HG02763 (cell line): ENCODE measurements around the gene VGLL1.

Experiments
- ATAC-seq: cut with Tn5 transposase; IDR thresholded peaks from one replicate; pipeline ENCODE4 v1.9.1; 2021; ENCODE audit warnings: mild to moderate bottlenecking, moderate library complexity; ENCODE audit not compliant: unreplicated experiment

VGLL1 gene, protein sequence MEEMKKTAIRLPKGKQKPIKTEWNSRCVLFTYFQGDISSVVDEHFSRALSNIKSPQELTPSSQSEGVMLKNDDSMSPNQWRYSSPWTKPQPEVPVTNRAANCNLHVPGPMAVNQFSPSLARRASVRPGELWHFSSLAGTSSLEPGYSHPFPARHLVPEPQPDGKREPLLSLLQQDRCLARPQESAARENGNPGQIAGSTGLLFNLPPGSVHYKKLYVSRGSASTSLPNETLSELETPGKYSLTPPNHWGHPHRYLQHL

DNA sequence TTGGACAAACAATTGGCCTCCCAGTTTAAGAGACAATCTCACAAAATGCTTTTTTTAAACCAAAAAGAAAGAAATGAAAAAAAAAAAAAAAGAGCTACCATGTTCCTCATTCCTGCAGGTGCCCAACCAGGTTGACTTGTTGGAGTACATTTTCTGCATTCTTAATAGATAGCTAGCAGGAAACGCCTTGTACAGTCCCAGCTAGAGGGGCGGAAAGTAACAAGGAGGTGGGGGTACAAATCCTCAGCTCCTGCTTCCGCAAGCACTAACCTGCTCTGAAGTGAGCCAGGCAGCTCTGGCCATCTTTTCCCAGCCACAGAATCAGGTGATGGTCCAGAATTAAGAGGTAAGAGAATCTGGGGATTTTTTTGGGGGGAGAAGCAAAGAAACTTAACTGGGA lies at the start of gene VGLL1:
Gene VGLL1, plus strand, starts transcription at position 265 of the 400 bp plus-strand sequence. CDS start 3,806 bp downstream, outside the sequence.
- ATAC-seq: no peak

DNA sequence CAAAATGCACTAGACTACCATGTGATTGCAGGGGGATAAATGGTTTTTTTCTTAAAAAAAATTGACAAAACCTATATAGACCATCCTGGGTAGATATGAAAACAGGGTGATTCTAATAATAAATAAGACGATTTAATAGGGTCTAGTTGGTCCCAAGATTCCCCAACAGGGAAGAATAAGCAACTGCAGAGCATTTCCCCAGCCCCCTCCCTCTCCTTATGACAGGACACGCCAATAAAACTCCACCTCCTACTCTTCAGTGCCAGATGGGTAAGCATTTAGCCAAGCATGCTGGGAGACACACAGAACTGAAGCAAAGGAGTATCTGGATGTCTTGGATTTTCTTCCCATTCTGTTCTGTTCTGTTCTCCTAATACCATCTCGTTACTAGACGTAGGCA lies 44.4 kb upstream of the VGLL1 start, which contains the start of gene BRS3:
Gene BRS3, plus strand, starts transcription at position 301 of the 400 bp plus-strand sequence. CDS start 168 bp downstream, outside the sequence.
- ATAC-seq: no peak

DNA sequence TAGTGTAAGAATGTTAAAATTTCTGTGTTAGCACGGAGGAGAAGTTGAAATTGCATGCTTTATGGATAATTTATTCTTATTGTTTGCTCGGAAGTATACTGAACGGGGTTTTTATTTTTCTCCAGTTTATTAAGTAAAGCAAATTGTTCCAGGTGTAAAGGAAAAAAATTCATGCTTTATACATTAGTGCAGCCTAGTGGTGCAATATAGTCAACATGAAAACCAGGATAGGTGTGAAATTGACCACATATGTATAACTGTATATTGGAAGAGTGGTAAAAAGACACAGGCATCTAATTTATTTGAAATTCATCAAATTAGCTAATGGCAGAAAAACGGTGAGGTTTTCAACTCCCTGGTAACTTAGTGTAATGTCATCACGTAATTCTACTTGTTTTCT lies 43.3 kb upstream of the VGLL1 start:
- ATAC-seq: no peak

DNA sequence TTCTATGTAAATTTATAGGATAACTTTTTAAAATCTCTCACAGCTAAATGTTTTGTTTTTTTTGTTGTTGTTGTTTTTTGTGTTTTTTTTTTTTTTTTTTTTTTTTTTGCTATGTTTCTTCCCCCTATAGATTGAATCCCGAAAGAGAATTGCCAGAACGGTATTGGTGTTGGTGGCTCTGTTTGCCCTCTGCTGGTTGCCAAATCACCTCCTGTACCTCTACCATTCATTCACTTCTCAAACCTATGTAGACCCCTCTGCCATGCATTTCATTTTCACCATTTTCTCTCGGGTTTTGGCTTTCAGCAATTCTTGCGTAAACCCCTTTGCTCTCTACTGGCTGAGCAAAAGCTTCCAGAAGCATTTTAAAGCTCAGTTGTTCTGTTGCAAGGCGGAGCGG lies 40.2 kb upstream of the VGLL1 start:
- no peak for ATAC-seq

DNA sequence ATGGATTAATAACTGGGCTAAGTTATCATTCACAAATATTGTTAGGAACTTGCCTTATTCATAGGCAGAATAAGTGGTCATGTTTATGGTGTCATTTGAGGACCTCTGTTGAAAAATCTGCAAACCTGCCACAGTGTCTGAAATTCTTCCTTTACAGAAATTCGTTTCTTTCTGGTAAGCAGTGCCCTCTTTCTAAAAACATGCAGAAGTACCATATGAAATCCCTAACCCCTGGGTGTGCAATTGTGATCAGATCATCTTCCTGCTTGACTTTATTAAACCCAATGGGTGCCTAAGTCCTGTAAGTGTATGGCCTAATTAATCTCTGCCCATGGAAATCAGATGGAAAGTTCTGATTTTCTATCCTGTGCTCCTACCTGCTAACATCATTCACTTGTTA lies 39.0 kb upstream of the VGLL1 start:
- ATAC-seq: no peak

DNA sequence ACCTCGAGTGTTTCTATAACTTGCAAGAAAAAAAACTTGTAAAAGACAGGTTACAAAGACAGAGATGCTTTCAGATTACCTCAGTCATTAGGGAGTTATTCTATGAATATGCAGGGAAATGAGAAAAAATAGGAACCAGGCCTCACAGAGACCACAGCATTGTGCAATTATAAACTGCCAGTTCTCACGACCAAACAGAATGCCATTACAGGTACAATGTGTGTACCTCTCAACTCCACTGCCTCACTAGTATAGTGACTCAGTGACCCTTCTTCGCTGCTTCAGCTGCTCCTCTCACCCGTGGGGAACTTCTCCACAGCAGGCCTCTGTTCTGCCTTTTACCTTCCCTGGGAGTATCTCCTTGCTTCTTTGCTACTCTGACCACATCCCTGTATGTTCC lies 37.0 kb upstream of the VGLL1 start:
- no peak for ATAC-seq

DNA sequence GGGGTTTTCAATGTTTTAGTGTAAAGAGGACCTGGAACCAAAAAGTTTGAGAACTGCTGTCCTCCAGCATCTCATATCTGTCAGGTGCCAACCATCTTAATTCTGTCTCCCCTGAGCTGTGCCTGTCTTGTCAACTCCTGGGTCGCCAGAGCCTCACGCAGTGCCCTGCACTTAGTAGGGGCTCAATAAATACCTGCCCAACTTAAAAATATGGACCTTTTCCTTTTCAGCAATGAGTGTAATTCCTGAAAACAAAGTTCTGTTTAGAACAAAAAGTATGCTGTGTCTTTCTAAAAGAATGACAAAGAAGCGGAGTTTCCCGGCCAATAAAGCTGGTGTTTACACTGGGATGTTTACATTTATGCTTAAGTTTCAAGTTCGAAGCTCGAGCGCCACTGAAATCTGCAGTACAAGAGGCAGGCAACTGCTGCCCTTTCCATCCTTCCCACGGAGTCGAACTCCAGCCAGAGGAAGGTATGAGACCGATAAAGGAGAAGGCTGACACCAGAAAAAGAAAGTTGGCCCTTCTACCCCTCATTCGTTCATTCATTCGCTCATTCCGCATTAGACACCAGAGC lies 35.7 kb upstream of the VGLL1 start:
- ATAC-seq: no peak

DNA sequence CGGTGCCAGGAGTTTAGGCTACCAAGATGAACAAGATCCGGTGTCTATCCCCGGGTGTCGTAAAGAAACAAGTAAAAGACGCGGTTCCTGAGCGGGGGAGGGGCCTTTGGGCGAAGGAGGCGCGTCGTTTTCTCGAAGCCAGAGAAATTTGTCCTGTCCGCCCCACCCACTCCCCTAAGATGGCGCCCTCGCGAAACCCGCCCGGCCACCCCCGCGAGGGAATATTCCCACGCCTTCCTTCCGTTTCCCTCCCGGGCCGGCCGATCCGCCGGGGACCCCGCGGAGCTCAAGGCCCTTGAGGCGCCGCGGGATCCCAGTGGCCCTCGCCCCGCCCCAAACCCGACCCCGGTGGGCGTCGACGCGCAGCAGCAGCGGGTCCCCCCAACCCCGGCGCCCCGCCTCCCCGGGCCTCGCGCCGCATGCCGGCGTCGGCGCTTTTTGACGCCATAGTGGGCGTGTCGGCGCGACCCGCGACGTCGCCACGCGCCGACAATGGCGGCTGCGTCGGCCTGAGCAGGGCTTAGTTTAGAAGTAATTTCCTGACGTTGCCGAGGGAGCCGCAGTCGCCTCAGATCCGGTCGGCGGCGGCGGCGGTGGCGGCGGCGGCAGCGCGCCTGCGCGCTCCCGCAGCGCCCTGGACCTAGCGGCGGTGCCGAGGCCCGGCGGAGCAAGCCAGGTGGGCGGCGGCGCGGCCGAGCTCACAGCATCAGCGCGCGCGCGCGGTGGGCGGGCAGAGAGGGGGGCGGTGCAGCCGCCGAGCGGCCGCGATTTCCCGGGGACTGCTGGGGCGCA lies 35.1 kb upstream of the VGLL1 start:
- ATAC-seq: peak; percentile 74

DNA sequence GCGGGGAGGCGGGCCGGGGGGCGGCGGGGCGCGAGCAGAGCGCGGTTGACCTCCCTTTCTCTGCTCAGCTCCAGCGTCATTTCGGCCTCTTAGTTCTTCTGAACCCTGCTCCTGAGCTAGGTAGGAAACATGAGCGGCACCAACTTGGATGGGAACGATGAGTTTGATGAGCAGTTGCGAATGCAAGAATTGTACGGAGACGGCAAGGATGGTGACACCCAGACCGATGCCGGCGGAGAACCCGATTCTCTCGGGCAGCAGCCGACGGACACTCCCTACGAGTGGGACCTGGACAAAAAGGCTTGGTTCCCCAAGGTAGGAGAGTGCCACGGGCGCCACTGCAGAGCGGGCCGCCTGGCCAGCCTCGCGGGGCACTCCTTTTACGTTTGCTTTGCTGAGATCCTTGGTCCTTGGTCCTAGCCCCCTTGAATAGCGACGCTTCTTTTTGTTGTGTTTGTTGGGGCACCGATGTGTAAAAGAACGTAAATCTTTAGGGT lies 34.4 kb upstream of the VGLL1 start, which contains the start of gene HTATSF1:
Gene HTATSF1, plus strand, starts transcription at position 37 of the 497 bp plus-strand sequence. Its CDS starts 93 bp downstream, at position 130.
- ATAC-seq: no peak

DNA sequence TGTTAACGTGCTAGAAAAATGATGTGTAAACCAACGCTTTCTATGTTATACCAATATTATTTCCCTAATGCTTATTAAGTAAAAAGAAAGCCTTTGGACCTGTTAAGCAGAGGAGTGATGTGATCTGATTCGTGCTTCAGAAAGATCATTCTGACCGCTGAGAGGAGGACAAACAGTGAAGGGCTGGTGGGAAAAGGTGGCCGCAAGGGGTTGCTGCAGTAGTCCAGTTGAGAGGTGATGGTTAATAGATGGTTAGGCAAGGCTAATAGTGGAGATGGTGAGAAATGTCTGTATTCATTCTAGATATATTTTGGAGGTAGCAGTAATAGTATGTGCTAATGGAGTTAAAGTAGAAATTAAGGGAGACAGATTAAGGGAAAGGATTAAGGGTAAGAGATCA lies 12.9 kb upstream of the VGLL1 start:
- no peak for ATAC-seq

DNA sequence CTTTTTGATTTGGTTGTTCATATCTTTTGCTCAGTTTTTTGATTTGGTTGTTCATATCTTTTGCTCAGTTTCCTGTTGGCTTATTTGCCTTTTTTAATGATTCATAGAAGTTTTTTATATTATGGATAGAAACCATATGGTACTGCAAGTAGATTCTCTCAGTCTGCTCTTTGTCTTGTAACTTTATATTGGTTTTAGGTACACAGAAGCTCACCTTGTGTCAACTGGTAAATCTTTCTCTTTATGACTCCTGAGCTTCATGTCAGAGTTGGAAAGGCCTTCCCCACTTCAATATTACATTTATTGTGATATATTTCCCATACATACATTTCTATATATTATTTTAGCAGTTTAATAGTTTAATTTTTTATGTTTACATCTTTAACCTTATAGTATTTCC lies 8.2 kb upstream of the VGLL1 start:
- ATAC-seq: no peak

DNA sequence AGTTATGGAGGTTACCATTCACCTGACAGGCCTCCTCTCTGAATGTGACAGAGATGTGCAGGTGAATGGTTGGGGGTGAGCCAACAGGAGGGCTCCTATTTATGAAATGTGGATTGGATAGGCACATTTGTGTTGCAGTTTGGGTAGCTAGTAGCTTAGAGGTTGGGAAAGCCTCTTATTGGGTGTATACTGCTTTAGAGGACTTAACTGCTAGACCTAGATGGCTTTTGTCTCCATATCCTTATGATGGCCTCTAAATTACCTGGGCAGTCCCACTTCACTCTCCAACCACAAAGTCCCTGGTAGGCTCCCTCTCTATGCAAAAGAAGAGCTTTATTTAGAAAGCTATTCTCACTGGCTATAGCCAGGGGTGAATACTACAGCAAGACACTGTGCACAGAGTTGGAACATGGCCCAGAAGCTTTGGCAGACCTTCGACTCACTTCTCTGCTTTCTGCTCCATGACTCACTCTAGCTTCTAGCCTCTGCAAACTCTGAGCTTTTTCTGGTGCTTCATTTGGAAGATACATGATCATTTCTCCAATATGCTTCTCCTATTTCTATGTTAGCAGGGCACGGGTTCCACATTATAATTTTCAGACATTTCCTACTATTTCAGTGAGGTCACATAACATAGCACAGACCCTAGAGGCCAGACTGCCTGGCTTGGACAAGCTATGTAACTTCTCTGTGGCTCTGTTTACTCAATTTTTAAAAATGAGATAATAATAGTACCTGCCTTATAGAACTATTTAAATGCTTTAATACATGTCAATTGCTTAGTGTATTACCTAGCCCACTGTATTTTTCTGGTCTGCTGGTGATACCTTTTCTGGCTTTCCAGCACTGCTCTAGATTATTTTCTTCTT lies 6.0 kb upstream of the VGLL1 start:
- ATAC-seq: no peak

DNA sequence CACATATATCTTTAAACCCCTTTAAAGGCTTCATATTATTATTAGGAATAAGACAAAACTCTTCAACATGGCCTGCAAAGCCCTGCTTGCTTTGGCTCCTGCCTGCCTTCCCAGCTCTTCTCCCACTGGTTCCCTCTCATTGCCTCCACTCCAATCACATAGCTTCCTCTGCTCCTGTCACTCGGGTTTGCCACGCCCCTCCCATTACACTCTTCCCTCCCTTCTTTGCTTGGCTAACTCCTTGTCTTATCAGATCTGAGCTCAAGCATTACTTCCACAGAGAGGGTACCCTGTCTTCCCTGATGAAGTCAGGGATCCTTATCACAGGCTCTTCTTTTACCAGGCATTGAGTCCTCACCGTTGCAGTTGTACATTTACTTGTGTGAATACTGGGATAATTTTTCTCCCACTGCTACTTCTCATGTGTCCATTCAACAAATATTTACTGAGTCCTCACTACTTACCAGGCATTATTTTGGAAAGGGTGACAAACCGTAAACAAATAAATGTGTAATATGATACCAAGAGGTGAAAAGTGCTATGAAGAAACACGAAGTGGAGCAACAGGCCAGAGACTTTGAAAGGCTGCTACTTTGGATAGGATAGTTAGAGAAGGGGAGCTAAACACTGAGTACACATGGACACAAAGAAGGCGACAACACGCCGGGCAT lies 3.2 kb upstream of the VGLL1 start:
- no peak for ATAC-seq

DNA sequence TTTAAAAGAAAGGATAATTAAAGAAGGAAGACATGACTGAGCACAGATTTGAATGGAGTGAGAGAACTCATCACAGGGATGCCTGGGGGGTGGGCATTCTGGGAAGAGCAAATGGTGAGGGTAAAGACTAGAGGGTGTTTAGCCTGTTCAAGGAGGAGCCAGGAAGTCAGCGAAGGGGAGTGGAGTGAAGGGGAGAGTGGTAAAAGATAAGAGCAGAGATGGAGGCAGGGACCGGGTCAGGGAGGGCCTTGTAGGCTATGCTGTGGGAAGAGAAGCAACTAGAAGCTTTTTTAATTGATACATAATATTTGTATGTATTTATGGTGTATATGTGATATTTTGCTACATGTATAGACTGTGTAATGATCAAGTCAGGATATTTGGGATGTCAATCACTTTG lies 2.2 kb upstream of the VGLL1 start:
- ATAC-seq: no peak

DNA sequence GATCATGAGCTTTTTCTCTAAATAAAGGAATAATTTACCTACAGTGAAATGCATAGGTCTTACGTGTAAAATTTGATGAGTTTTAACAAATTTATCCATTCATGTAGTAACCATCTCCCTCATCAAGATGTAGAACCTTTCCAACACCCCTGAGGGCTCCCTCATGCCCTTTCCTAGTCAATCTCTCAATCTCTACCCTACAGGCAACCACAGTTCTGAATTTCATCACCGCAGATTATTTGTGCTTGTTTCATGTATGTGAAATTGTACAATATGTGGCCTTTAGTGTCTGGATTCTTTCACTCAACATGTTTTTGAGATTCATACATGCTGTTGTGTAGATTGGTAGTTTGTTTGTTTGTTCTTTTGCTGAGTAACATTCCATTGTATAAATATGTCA lies 2.1 kb downstream of the VGLL1 start:
- no peak for ATAC-seq

DNA sequence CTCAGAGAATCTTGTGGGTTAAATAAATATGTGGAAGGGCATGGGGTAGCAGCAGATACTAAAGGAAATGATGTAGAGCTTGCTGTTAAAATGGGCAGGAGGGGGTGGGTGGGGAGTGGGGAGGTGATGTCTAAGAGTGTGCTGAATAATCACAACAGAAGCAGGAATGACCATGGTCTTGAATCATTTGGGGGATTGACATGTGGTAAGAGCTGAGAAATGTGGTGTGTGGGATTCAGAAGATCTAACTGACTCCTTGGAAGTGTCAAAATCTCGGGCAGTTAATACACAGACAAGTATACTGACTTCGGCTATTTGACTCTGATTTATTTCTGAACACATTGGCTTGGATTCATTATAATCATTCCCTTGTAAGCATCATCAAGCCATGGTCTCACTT lies 6.8 kb downstream of the VGLL1 start:
- no peak for ATAC-seq

DNA sequence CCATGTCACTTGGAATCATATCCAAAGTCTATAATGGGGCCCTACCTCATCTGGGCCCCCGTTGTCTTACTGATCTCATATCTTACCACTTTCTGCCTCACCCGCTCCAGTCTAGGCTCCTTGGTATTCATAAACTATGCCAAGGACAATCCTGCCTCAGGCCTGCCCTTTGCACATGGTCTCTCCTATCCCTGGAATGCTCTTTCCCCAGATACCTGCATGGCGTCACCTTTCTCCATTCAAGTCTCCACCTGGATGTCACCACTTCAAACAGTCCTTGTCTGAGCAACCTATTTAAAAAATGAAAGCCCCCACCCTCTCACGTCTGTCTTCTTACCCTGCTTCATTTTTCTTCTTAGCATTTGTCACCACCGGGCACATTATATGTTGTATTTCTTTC lies 8.2 kb downstream of the VGLL1 start:
- ATAC-seq: no peak

DNA sequence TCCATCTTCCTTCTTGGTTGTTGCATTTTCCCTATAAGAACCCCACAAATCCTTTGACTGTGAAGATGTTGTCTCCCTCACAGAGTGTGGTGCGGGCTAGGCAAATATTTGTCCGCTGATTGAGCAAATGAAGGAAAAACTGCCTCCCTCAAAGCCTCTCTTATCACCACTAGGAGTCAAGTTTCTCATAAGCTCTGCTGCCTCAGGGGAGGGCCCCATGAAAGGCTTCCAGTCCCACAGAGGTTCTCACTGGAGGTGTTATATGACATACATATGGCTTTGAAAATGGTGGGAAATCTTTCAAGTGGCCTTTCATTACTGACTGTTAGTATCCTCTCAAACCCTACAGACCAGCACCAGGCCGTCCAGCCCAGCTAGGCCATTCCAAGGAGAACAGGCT lies 9.3 kb downstream of the VGLL1 start:
- ATAC-seq: no peak

DNA sequence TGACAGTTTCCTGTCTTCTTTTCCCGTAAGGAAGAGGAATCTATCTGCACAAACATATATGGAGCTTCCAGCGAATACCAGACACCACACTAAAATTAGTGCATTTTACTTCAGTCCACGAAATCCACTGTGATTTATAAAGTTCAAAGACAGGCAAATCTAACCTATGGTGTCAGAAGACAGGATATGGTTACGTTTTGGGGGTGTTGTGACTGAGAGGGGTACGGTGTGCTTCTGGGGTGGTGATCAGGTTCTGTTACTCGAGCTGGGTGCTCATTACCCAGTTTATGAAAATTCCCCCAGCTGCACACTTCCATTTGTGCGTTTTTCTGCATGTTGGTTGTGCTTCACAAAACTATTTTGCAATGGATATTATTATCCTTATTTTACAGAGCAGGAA lies 10.3 kb downstream of the VGLL1 start:
- ATAC-seq: no peak

DNA sequence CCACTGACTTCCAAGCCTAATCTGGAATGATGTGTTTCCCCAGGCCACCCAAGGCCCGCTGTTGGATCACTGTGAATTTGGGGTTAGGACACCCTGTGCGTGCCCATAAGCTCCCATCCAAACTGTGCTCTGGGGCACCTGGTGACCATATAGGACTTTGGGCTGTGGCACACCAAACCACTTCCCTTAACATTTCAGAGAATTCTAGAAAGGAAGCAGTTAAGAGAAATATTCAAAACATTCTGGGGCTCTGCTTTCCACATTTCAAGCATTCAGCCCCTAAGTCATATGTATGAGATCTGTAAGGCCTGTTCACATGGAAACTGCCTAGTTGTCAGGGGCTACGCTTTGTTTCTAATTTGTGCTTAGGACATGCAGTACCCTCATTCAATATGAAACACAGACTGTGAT lies 14.4 kb downstream of the VGLL1 start:
- ATAC-seq: no peak
